GM12875 (cell line): ENCODE data around the gene GOT1.

Experiments used
- H3K4me3 ChIP-seq: one replicate; pipeline ENCODE4 v1.5.1; 2011; ENCODE audit warnings: low read depth, low read length, control low read depth
- CTCF ChIP-seq: IDR thresholded peaks from 2 replicates; pipeline ENCODE4 v1.5.1; 2011; ENCODE audit warnings: low read depth, mild to moderate bottlenecking, control low read depth, inconsistent platforms, low read length, moderate library complexity, borderline replicate concordance; ENCODE audit not compliant: insufficient read depth

GOT1 gene

GRCh38 chr10:99374526-99374925 is 55.9 kb downstream of the GOT1 start:
- TF ChIP-seq CTCF: no peak
- no peak overlapping the region for H3K4me3 ChIP-seq

DNA sequence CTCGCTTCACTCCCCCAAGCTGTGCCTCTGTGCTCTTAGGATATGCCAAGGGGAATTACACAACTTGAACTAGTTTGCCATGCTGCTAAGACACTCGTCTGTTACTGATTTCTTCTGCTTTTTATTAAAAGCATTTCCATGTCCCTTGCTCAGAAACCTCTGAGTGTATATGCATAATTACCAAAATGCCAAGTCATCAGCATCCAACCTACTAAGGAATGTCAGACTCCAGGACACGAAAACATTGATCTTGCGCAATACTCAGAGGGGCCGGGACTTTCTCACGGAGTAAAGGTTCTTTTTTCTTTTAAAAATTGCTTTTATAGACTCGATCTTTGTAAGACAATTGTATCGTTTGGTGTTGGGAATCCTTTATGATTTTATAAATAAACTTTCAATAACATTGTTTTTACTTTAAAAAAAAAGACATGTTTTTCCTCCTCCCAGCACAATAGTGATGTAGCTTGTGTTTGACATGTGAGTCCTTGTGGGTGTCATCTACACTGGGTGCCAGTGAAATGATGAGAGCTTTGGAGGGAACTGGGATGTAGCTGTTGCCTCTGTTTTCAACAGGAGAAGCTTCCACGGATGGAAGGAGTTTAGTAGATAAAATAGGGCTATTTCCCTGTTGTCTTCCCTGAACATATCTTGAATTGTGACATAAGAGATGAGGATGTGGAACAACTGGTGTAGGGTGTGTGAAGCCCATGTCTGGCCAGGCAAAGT is 57.7 kb downstream of the GOT1 start:
- TF ChIP-seq CTCF: no peak
- H3K4me3 ChIP-seq: no peak overlapping the region

DNA sequence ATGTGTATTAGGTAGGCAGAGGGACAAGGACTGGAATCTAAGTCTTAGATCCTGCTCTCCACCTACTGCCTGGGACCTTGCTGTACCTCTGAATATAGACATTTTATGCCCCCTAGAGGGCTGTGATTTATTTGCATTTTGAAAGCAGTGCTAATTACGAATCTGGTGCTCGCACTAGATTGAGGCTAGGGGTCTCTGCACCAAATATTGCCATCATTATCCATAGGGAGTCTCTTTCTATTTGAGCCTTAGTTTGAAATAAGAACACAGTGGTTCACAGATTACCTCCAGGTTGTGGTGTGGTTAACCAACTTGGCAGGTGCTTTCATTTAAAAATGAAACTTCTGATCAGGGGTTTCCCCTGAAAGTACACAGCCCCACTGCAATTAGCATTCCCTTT is 59.4 kb downstream of the GOT1 start:
- H3K4me3 ChIP-seq: no peak overlapping the region
- no peak for TF ChIP-seq CTCF

DNA sequence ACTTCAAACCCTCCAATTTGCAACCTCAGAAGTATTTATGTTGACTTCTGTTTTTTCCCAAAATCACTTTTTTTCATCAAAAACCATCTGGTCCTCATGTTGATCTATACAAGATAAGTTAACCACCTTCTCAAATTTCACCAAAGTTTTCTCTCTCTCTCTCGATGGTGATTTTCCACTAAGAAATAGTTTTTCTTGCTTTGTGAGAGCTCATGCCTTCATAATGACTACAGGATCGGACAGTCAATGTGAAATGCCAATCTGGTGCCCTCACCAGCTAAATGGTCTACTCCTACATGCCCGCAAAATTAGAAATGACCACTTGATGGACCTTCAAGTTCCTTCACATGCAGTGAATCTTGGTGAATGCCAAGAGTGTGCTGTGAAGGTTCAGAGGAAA is 60.9 kb downstream of the GOT1 start:
- no peak for TF ChIP-seq CTCF
- no peak overlapping the region for H3K4me3 ChIP-seq

GRCh38 chr10:99369126-99369525 is 61.3 kb downstream of the GOT1 start:
- TF ChIP-seq CTCF: no peak

GRCh38 chr10:99368646-99369045 is 61.8 kb downstream of the GOT1 start:
- TF ChIP-seq CTCF: no peak
- H3K4me3 ChIP-seq: no peak overlapping the region

More at GRCh38 chr10:99369126-99369525, 61.3 kb downstream of the GOT1 start:
- no peak overlapping the region for H3K4me3 ChIP-seq

GRCh38 chr10:99366666-99367065 is 63.8 kb downstream of the GOT1 start:
- no peak for TF ChIP-seq CTCF
- H3K4me3 ChIP-seq: no peak overlapping the region
